ENCODE results near the gene FAP. TPM values are rescaled to one million over a fixed set of nuclear protein-coding genes. Genes with fewer than 3 reads are reported as not detected.

Gene FAP
- total RNA-seq, 4 donors from 2014 or later = 4.6 to 14.0 (median 11.1) TPM

DNA sequence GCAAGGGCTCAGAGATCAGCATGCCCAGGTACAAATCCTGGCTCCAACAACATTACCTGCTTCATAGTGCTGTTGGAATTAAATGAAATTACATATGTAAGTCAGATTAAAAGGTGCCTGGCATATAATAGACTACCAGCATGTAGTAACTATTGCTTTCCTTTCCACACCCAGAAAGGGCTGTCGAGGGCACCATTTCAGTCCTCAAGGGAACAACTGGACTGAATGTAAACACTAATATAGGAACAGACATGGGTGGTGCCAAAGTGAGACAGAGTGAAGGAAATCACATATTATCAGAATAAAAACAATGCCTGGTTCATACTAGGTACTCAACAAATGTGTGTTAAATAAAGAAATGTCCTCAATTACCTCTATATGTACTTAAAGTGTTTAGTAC is 43.3 kb downstream of the FAP start:
- 100% methylated on average over 1 of the region's 1 CpG; no CpG with 5 or more reads in 1 of the 2 donors for WGBS, 2 donors (ENCODE audit: low coverage in 1 of 2)
- H3K4me3 ChIP-seq = no peak overlapping the region
- no peaks in the 10 kb centered on the region for H3K9me3 ChIP-seq
- H3K27me3 ChIP-seq = no peaks in the 10 kb centered on the region
- no peaks in the 10 kb centered on the region for H3K4me1 ChIP-seq
- no peak overlapping the region for H3K27ac ChIP-seq
- peaks cover 0 to 5% of the 10 kb centered on the region in 2 donors for H3K36me3 ChIP-seq
- ATAC-seq = no peak
- no peak for TF ChIP-seq EP300 (IDR thresholded peaks at IDR 0.05)
- TF ChIP-seq POLR2A (IDR thresholded peaks at IDR 0.05) = no peak
- no peak for TF ChIP-seq POLR2AphosphoS5 (IDR thresholded peaks at IDR 0.05)
- TF ChIP-seq, protein P1, sequence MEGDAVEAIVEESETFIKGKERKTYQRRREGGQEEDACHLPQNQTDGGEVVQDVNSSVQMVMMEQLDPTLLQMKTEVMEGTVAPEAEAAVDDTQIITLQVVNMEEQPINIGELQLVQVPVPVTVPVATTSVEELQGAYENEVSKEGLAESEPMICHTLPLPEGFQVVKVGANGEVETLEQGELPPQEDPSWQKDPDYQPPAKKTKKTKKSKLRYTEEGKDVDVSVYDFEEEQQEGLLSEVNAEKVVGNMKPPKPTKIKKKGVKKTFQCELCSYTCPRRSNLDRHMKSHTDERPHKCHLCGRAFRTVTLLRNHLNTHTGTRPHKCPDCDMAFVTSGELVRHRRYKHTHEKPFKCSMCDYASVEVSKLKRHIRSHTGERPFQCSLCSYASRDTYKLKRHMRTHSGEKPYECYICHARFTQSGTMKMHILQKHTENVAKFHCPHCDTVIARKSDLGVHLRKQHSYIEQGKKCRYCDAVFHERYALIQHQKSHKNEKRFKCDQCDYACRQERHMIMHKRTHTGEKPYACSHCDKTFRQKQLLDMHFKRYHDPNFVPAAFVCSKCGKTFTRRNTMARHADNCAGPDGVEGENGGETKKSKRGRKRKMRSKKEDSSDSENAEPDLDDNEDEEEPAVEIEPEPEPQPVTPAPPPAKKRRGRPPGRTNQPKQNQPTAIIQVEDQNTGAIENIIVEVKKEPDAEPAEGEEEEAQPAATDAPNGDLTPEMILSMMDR (IDR thresholded peaks at IDR 0.05) = no peak

DNA sequence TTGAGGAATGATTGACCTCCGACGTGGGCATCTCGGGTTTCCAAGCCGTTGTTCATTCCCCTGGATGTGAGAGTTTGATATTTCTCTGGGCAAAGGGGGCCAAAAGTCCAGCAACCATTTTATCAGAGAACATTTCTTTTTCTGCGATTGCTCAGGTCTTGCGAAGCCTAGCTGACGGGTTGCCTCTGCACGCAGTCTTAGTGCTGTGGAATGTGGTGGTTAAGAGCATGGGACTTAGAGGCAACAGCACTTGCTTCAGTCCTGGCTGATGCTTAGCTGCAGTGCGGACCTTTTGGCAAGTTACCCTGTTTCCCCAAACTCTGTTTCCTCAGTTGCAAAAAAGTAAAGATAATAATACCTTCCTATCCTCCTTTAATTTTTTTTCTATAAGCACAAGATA is 45.0 kb downstream of the FAP start:
- Histone ChIP-seq H3K4me1 (no peaks in the 10 kb centered on the region), H3K27me3 (no peaks in the 10 kb centered on the region), H3K4me3 (no peak overlapping the region), H3K36me3 (peaks cover 0 to 5% of the 10 kb centered on the region in 2 donors), H3K9me3 (no peaks in the 10 kb centered on the region), H3K27ac (no peak overlapping the region)
- no peak for ATAC-seq
- 92 to 96% methylated on average over 7 to 8 of the region's 9 CpGs for WGBS, 2 donors (ENCODE audit: low coverage in 1 of 2)
- TF ChIP-seq, protein P1 (IDR thresholded peaks at IDR 0.05) = no peak
- TF ChIP-seq POLR2A (IDR thresholded peaks at IDR 0.05) (no peak), EP300 (IDR thresholded peaks at IDR 0.05) (no peak)

DNA sequence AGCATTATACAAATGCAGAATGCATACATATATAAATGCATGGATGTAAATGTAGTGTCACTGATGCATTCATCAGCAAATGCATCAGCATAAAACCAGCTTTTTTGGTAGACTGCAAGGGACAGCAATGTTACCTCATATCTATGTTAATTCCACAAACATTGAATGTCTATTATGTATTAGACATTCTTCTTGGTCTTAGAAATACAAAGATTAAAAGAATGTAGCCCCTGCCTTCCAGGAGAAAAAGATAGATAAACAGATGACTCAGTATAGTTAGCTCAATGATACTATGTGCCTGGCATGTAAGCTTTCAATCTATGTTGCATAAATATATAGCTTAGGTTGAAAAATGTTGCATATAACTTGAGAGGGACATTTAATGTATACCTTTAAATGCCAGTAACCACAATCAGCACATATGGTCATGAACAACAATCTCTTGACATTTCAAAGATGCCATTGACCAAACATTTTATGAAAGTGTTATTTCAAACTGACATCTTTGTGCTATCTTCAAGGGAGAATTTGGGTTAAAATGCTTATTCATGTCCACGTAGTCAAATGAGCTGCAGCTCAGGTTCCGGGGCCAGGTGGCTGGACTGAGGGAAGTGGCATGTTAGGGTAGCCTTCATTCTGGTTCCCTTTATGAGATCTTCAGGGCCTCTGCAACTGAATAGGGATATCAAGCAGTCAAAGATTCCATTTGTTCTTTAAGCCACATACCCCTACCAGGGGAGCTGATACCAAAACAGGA is 46.0 kb downstream of the FAP start:
- no peaks in the 10 kb centered on the region for H3K4me1 ChIP-seq
- H3K9me3 ChIP-seq = no peaks in the 10 kb centered on the region
- 55 to 79% methylated on average over 2 of the region's 2 CpGs for WGBS, 2 donors (ENCODE audit: low coverage in 1 of 2)
- no peak overlapping the region for H3K27ac ChIP-seq
- no peak for TF ChIP-seq EP300 (IDR thresholded peaks at IDR 0.05)
- TF ChIP-seq POLR2A (IDR thresholded peaks at IDR 0.05) = no peak
- no peak for ATAC-seq
- H3K36me3 ChIP-seq = peaks cover 0 to 5% of the 10 kb centered on the region in 2 donors
- no peak overlapping the region for H3K4me3 ChIP-seq
- H3K27me3 ChIP-seq = no peaks in the 10 kb centered on the region

DNA sequence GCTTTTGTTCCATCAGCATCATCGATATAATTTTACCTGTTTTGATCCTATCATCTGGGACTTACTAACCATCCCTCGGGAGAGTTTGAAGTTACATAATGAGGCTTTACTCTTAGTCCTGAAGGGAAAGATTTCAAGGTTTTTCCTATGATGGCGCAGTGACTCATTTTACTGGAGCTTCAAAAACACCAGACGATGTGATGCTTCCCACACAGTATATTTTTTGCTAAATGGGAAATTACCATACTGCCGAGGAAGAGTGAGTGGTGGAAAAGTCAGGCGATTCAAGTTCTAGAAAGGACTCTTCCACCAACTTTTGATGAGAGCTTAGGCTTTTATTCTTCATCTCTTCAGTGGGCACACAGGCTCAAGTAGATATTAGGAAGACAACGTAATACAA is 46.6 kb downstream of the FAP start:
- Histone ChIP-seq H3K4me1 (no peaks in the 10 kb centered on the region), H3K9me3 (no peaks in the 10 kb centered on the region), H3K36me3 (peaks cover 0 to 5% of the 10 kb centered on the region in 2 donors), H3K27ac (no peak overlapping the region), H3K27me3 (no peaks in the 10 kb centered on the region), H3K4me3 (no peak overlapping the region)
- TF ChIP-seq POLR2A (IDR thresholded peaks at IDR 0.05) = no peak
- TF ChIP-seq, protein P1 (IDR thresholded peaks at IDR 0.05) = no peak
- TF ChIP-seq POLR2AphosphoS5 (IDR thresholded peaks at IDR 0.05) = no peak
- TF ChIP-seq EP300 (IDR thresholded peaks at IDR 0.05) = no peak
- ATAC-seq = no peak
- 86 to 88% methylated on average over 6 to 7 of the region's 7 CpGs for WGBS, 2 donors (ENCODE audit: low coverage in 1 of 2)

DNA sequence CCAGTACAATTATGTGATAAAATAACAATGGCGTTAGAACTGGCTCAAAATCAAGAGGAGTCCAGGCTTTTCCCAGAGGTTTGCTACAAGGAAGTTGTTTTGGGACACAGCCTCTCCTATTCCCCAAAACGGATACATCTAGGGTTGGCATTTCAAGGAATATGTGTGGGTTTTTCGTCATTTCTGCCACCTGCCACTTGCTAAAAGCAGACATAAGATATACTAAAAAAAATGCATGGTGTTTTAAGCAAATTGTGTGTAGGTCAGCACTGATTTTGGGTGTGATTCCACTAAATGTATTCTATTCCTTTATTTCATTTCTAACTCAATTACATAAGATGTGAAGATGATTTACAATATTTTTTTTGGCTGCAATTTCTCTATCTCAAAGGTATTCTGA is 54.8 kb downstream of the FAP start:
- H3K27me3 ChIP-seq = no peaks in the 10 kb centered on the region
- H3K4me1 ChIP-seq = no peaks in the 10 kb centered on the region
- no peaks in the 10 kb centered on the region for H3K36me3 ChIP-seq
- no peaks in the 10 kb centered on the region for H3K9me3 ChIP-seq
- no peak overlapping the region for H3K4me3 ChIP-seq
- no peak for TF ChIP-seq EP300 (IDR thresholded peaks at IDR 0.05)
- no peak for TF ChIP-seq POLR2AphosphoS5 (IDR thresholded peaks at IDR 0.05)
- no peak for TF ChIP-seq POLR2A (IDR thresholded peaks at IDR 0.05)
- TF ChIP-seq, protein P1 (IDR thresholded peaks at IDR 0.05) = no peak
- 59 to 86% methylated on average over 3 of the region's 3 CpGs for WGBS, 2 donors (ENCODE audit: low coverage in 1 of 2)
- no peak overlapping the region for H3K27ac ChIP-seq
- ATAC-seq = no peak

Measured in gastroesophageal sphincter (tissue), 4 donors.